ENCODE results near the gene SORBS1. TPM values are rescaled to one million over a fixed set of nuclear protein-coding genes. Genes with fewer than 3 reads are reported as not detected.

Gene SORBS1
- total RNA-seq, 2 donors from 2014 or later: 56.8 to 79.1 TPM

DNA sequence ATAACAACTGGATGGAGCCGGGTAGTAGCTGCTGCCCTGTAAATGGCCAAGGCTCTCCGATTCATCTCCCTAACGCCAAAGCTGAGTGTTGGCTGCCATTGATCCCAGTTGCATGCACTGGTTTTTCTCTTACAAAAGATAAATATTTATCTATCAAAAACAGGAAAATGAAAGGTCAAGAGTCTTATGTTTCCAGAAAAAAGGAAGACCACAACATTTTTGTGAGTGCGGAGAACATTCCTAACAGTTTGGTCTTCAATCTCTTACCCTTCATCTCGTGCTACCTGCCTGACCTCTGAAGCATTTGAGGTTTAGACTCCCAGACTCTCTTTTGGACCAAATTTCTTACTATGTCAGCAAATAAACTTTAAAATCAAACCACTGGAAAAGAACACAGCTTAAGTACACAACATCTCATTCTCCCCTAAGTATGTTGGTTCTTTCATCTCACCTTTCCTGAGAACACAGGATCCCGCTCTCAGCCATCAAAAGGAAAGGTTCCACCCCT, 61.6 kb downstream of the SORBS1 start:
- ATAC-seq: no peak
- no peak for DNase-seq
- Histone ChIP-seq H3K4me3 (no peak overlapping the region), H3K36me3 (replicated peaks in 1 of 2; ENCODE audit: insufficient read depth in 1 of 2, low read depth in 2 of 2) (no peaks in the 10 kb centered on the region), H3K27me3 (no peaks in the 10 kb centered on the region), H3K9me3 (no peaks in the 10 kb centered on the region), H3K4me1 (peaks cover 38% of the 10 kb centered on the region), H3K27ac (peak overlapping the region in 1 of 4 donors; percentile 2)
- intact Hi-C loops (cut with DNase I): no loop called here
- TF ChIP-seq, protein P1, sequence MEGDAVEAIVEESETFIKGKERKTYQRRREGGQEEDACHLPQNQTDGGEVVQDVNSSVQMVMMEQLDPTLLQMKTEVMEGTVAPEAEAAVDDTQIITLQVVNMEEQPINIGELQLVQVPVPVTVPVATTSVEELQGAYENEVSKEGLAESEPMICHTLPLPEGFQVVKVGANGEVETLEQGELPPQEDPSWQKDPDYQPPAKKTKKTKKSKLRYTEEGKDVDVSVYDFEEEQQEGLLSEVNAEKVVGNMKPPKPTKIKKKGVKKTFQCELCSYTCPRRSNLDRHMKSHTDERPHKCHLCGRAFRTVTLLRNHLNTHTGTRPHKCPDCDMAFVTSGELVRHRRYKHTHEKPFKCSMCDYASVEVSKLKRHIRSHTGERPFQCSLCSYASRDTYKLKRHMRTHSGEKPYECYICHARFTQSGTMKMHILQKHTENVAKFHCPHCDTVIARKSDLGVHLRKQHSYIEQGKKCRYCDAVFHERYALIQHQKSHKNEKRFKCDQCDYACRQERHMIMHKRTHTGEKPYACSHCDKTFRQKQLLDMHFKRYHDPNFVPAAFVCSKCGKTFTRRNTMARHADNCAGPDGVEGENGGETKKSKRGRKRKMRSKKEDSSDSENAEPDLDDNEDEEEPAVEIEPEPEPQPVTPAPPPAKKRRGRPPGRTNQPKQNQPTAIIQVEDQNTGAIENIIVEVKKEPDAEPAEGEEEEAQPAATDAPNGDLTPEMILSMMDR (IDR thresholded peaks at IDR 0.05): no peak
- TF ChIP-seq POLR2A (IDR thresholded peaks at IDR 0.05): no peak
- WGBS, 2 donors: 72 to 80% methylated on average over 6 of the region's 6 CpGs

DNA sequence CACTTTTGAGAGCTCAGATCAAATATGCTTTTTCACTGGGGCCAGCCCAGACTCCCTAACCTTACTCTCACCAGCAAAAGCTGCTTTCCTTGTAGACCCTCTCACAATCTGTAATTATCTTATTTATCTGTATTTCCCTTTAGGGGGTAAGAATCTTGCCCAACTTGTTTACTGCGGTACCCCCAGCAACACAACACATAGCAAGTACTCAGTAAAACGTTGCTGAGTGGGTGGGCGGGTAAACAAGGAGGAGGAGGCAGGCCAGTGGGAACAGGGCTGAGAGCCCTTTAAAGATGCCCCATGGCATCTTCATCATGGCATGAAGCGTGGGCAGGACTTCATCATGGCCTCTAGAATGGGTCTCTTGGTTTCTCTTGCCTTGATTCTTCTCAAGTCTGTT, 64.2 kb downstream of the SORBS1 start:
- DNase-seq (no peak), ATAC-seq (no peak)
- Histone ChIP-seq H3K27ac (no peak overlapping the region), H3K36me3 (replicated peaks in 1 of 2; ENCODE audit: insufficient read depth in 1 of 2, low read depth in 2 of 2) (no peaks in the 10 kb centered on the region), H3K9me3 (no peaks in the 10 kb centered on the region), H3K4me1 (peaks cover 44% of the 10 kb centered on the region), H3K4me3 (no peak overlapping the region), H3K27me3 (no peaks in the 10 kb centered on the region)
- TF ChIP-seq, protein P1 (IDR thresholded peaks at IDR 0.05): no peak
- no peak for TF ChIP-seq POLR2A (IDR thresholded peaks at IDR 0.05)
- intact Hi-C loops (cut with DNase I): no loop called here
- 62 to 65% methylated on average over 4 of the region's 4 CpGs for WGBS, 2 donors

DNA sequence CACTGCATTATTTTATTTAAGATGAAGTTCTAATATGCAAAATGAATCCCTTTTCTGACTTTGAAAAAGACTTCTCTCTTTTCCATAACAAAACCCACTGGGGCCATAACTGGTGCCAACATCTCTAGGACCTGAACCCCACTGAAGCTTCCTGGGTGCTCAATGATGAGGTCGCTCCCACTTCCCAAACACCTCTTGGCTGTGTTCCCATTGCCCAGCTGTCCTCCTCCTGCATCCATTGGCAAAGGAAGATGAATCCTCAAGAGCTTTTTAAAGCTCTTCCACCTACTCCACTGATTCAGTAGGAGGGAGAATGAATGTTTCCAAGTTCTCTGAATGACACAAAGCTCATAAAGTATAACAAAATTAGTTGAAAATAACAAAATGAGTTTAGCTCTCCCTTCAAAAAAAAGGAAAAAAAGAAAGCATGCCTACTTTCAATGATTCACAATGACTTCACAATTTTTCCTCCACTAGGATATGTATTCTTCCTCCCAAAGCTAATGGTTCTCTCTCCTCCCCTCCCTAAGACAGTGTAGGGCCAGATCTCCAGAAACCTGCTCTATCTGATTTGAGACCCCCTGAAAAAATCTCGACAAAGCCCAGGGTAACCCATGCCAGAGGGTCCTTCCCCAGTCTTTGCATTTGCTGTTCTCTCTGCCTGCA, 64.8 kb downstream of the SORBS1 start:
- Histone ChIP-seq H3K27ac (no peak overlapping the region), H3K4me1 (peaks cover 41% of the 10 kb centered on the region), H3K27me3 (no peaks in the 10 kb centered on the region), H3K4me3 (no peak overlapping the region), H3K36me3 (replicated peaks in 1 of 2; ENCODE audit: insufficient read depth in 1 of 2, low read depth in 2 of 2) (no peaks in the 10 kb centered on the region), H3K9me3 (no peaks in the 10 kb centered on the region)
- DNase-seq: no peak
- ATAC-seq: no peak
- no peak for TF ChIP-seq POLR2A (IDR thresholded peaks at IDR 0.05)
- TF ChIP-seq, protein P1 (IDR thresholded peaks at IDR 0.05): no peak
- 68 to 77% methylated on average over 2 of the region's 2 CpGs for WGBS, 2 donors
- intact Hi-C loops (cut with DNase I): no loop called here

DNA sequence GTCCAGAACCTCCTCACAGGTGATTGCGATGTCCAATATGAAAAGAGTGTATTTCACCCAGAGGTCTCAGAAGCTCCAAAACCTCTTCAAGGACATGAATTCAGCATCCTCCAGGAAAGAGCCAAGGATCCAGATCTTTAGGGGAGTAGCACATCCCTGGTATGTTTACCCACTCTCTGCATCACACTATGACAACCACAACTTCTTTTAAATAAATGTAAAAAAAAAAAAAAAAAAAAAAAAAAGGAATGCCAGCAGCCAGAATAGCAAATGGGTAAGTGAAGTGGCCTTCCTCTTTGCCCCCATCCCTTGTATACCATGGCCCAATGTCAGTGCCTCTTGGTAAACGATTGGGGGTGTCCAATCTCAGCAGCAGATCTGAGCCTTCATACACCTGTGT, 67.3 kb downstream of the SORBS1 start:
- Histone ChIP-seq H3K27ac (peak overlapping the region in 3 of 4 donors; percentile 10 to 39 (median 27)), H3K36me3 (replicated peaks in 1 of 2; ENCODE audit: insufficient read depth in 1 of 2, low read depth in 2 of 2) (no peaks in the 10 kb centered on the region), H3K4me1 (peaks cover 31% of the 10 kb centered on the region), H3K9me3 (no peaks in the 10 kb centered on the region), H3K27me3 (no peaks in the 10 kb centered on the region), H3K4me3 (no peak overlapping the region)
- no peak for ATAC-seq
- intact Hi-C loops (cut with DNase I): no loop called here
- TF ChIP-seq, protein P1 (IDR thresholded peaks at IDR 0.05): no peak
- no peak for TF ChIP-seq POLR2A (IDR thresholded peaks at IDR 0.05)
- 82 to 85% methylated on average over 2 of the region's 2 CpGs for WGBS, 2 donors
- DNase-seq: no peak

DNA sequence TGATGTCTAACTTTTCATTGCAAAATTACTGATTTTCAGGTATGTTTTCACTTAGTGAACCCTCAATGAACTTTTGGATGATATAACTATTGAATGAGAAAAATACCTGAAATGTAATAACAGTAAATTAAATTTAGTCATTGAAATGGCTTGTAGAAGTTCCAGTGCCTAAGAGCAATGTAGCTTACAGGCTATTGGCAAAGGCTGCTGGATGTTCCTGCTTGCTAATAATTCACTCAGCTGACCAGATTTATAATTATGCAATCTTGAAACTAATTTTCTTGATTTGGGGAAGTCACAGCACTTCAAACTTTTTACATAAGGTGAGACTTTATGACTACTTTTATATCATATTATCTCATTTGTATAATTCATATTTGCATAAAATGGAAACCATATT, 73.2 kb downstream of the SORBS1 start:
- no peak overlapping the region for H3K27ac ChIP-seq
- no peaks in the 10 kb centered on the region for H3K9me3 ChIP-seq
- peaks cover 23% of the 10 kb centered on the region for H3K4me1 ChIP-seq
- no peak for TF ChIP-seq POLR2A (IDR thresholded peaks at IDR 0.05)
- TF ChIP-seq, protein P1 (IDR thresholded peaks at IDR 0.05): no peak
- DNase-seq: no peak
- H3K27me3 ChIP-seq: no peaks in the 10 kb centered on the region
- no peaks in the 10 kb centered on the region for H3K36me3 ChIP-seq (replicated peaks in 1 of 2; ENCODE audit: insufficient read depth in 1 of 2, low read depth in 2 of 2)
- ATAC-seq: no peak
- intact Hi-C loops (cut with DNase I): no loop called here
- no peak overlapping the region for H3K4me3 ChIP-seq

Data from body of pancreas (tissue), 4 donors.